IPS-20b (cell line): Measurements from ENCODE around the gene ZNF397.

Experiments
- H3K27ac ChIP-seq: one replicate; pipeline ENCODE4 v1.5.1; 2013; ENCODE audit warnings: low read length
- H3K27me3 ChIP-seq: 2 replicates; pipeline ENCODE4 v1.6.1; 2013; ENCODE audit warnings: mild to moderate bottlenecking, low read length, inconsistent platforms; ENCODE audit not compliant: insufficient read depth
- H3K36me3 ChIP-seq: 2 replicates; pipeline ENCODE4 v1.6.1; 2013; ENCODE audit warnings: low read depth, mild to moderate bottlenecking, inconsistent platforms, low read length, moderate library complexity; ENCODE audit not compliant: insufficient read depth
- H3K4me1 ChIP-seq: 2 replicates; pipeline ENCODE4 v1.6.1; 2013; ENCODE audit warnings: mild to moderate bottlenecking, control low read depth, inconsistent platforms, low read length, moderate library complexity; ENCODE audit not compliant: insufficient read depth
- H3K4me3 ChIP-seq: 2 replicates; pipeline ENCODE4 v1.5.1; 2013; ENCODE audit warnings: mild to moderate bottlenecking, low read length, inconsistent platforms
- H3K9ac ChIP-seq: 2 replicates; pipeline ENCODE4 v1.6.1; 2013; ENCODE audit warnings: low read depth, mild to moderate bottlenecking, inconsistent platforms, low read length, moderate library complexity
- H3K9me3 ChIP-seq: 2 replicates; pipeline ENCODE4 v1.6.1; 2013; ENCODE audit warnings: mild to moderate bottlenecking, low read depth, low read length, inconsistent platforms; ENCODE audit not compliant: insufficient read depth

Gene ZNF397

DNA sequence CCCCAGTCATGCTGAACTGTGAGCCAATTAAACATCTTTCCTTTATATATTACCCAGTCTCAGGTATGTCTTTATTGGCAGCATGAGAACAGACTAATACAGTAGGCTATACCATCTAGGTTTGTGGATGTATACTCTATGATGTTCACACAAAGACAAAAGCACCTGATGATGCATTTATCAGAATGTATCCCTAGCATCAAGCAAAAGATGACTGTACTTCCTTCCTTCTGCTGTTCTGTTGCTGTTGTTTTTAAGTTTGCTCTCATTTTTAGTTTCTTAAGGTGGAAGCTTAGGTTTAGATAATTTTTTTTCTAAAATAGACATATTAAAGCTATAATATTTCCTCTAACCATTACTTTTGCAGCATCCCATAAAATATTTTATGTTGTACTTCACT lies 36.8 kb downstream of the ZNF397 start:
- H3K4me1 ChIP-seq: no peaks in the 10 kb centered on the region
- no peak overlapping the region for H3K27ac ChIP-seq
- no peaks in the 10 kb centered on the region for H3K27me3 ChIP-seq
- H3K9me3 ChIP-seq: peaks cover 14% of the 10 kb centered on the region; the same call in 1 of the 2 replicates
- H3K4me3 ChIP-seq: no peak overlapping the region
- H3K36me3 ChIP-seq: no peaks in the 10 kb centered on the region; the same call in 1 of the 2 replicates
- no peak overlapping the region for H3K9ac ChIP-seq

DNA sequence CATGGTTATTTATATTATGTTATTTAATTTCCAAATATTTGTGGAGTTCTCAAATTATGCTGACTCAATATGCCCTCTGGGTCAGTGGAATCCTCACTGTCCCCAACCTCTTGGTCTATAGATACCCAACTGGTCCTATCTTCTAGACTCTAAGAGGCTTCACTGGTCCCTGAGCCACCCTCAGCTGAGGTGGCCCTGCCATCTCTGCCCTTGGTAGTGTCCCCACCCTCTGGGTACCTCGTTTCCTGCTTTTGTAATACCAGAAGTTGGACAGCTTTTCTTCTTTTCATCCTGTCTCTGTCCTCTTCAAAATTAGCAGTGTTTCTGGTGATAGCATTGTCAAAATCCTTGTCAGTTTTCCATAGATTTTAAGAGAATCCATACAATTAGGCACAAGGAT lies 37.3 kb downstream of the ZNF397 start:
- Histone ChIP-seq H3K4me1 (no peaks in the 10 kb centered on the region), H3K27ac (no peak overlapping the region), H3K4me3 (no peak overlapping the region), H3K9me3 (peaks cover 14% of the 10 kb centered on the region; the same call in 1 of the 2 replicates), H3K36me3 (no peaks in the 10 kb centered on the region; the same call in none of the 2 replicates), H3K9ac (no peak overlapping the region), H3K27me3 (no peaks in the 10 kb centered on the region)

DNA sequence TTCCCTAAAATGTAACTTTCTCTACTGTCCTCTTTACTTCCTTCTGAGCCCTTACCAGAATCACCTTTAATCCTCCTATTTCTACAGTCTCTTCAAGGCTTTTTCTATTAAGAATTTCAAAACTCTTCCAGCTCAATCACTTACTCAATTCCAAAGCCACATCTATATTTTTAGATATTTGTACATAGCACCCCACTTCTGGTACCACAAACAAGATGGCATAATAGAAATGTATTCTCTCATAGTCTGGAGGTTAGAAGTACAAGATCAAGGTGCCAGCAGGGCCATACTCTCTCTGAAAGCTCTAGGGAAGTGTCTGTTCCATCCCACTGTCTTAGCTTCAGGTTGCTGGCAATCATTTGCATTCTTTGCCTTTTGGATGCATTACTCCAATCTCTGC lies 38.1 kb downstream of the ZNF397 start:
- no peaks in the 10 kb centered on the region for H3K4me1 ChIP-seq
- no peak overlapping the region for H3K4me3 ChIP-seq
- H3K27me3 ChIP-seq: no peaks in the 10 kb centered on the region
- H3K36me3 ChIP-seq: peaks cover 7% of the 10 kb centered on the region
- no peak overlapping the region for H3K27ac ChIP-seq
- no peak overlapping the region for H3K9ac ChIP-seq
- peaks cover 22% of the 10 kb centered on the region for H3K9me3 ChIP-seq

DNA sequence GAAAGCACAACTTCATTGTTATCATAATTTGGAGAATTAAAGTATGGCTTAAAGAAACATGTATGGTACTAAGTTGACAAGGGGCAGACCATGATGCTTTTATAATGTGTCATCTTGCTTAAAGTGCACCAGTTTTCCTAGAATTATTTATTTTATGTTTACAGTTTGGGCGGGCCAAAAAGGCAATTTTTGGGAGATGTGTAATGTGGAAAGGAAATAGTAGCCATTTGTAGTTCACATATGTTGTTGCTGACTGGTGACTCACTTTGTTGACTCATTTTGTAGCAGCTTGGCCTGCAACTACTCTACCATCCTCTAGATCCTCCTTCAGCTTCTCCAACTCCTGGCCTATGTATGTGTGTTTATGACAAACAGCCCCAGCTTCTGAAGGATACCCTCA lies 41.5 kb downstream of the ZNF397 start:
- H3K36me3 ChIP-seq: peaks cover 17% of the 10 kb centered on the region
- H3K9ac ChIP-seq: no peak overlapping the region
- no peaks in the 10 kb centered on the region for H3K4me1 ChIP-seq
- no peaks in the 10 kb centered on the region for H3K27me3 ChIP-seq
- H3K27ac ChIP-seq: no peak overlapping the region
- H3K4me3 ChIP-seq: no peak overlapping the region
- peaks cover 33% of the 10 kb centered on the region for H3K9me3 ChIP-seq

DNA sequence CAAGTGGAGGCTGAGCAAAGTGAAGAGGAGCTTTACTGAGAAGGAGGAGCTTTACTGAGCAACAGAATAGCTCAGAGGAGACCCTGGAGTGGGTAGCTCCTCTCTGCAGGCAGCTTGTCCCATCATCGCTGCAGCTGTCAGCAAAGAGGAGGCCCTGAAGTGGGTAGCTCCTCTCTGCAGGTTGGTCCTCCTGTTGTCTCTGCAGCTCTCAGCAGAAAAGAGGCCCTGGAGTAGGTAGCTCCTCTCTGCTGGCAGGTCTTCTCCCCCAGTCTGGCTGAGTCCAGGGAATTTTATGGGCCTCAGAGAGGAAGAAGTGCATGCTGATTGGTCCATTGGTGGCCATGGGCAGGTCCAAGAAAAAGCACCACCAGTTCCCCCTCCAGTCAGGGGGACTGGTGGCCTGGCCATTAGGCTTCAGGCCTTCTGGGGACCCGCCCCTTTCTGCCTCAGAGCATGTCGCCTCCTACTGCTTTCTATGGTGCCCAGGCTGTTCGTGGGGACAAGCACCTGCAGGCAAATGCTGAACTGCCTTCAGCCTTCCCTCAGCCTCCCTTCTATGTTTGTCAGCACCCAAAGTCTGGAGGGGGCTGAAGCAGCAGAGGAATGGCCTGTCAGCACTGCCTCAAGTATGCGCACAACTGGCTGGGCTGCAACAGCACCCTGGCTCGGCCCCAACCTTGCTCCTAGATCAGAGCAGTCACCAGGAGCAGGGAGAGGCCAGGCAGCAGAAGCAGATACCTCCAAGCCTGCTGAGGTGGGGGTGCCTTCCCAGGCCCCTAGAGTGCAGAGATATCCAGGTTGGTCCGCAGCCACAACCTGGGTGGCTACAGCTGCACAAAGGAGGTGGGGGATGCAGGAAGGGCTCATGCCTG lies 43.3 kb downstream of the ZNF397 start:
- H3K4me1 ChIP-seq: no peaks in the 10 kb centered on the region
- no peak overlapping the region for H3K4me3 ChIP-seq
- no peak overlapping the region for H3K9ac ChIP-seq
- no peaks in the 10 kb centered on the region for H3K27me3 ChIP-seq
- peaks cover 17% of the 10 kb centered on the region for H3K36me3 ChIP-seq
- H3K27ac ChIP-seq: no peak overlapping the region
- H3K9me3 ChIP-seq: peaks cover 28% of the 10 kb centered on the region

DNA sequence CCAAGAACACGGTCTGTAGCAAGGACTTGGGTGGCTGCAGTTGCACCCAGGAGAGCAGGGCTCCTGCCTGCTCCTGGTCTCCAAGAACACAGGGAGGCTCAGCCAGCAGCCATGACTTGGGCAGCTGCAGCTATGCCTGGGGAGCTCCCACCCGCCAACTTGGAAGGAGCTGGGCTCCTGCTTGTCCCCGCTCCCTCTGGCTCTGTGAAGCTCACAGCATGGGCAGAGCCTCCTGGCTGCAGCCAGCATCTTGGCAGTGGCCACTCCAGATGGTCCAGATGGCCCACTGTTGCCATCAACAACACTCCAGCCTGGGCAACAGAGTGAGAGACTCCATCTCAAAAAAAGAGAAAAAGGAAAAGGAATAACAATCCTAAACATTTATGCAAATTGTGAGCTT lies 44.0 kb downstream of the ZNF397 start:
- Histone ChIP-seq H3K9me3 (peaks cover 23% of the 10 kb centered on the region), H3K36me3 (peaks cover 17% of the 10 kb centered on the region), H3K4me3 (no peak overlapping the region), H3K9ac (no peak overlapping the region), H3K27ac (no peak overlapping the region), H3K4me1 (no peaks in the 10 kb centered on the region), H3K27me3 (no peaks in the 10 kb centered on the region)

DNA sequence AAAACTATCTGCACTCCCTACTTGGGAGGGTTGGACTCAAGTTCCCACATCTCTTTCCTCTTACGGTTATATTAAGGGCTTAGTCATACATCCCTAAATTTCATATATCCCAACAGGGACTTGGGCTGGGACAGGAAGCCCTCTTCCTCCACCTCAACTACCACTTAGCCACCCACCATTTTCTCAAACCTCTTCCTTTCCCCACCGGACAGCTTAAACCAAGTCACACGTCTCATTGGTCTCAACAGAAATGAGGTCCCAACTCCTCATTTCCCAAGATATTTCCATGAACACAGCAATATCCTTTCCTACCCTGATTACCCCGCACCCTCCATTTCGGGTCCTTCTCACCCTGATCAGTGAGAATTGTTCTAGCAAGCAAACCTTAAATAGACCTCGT lies 48.5 kb downstream of the ZNF397 start:
- Histone ChIP-seq H3K27ac (peak overlapping the region; percentile 26), H3K9me3 (peaks cover 11% of the 10 kb centered on the region), H3K27me3 (no peaks in the 10 kb centered on the region)

DNA sequence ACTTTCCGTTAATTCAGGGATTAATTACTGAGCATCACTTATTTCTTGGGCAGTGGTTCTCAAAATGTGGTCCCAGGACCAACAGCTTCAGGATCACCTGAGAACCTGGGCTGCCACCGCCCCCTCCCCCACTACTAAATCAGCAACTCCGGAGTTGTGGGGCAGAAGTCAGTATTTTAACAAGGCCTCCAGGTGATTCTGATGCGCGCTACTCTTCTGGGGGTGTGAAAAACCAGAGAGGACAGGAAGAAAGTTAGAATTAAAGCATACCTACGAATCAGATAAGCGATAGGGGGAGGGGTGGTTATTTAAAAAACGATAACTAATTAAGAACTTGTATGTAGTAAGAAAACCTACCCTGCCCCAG lies 48.9 kb downstream of the ZNF397 start:
- H3K27ac ChIP-seq: peak overlapping the region; percentile 26
- peaks cover 7% of the 10 kb centered on the region; the same call in 1 of the 2 replicates for H3K4me1 ChIP-seq
- H3K36me3 ChIP-seq: peaks cover 22% of the 10 kb centered on the region
- H3K4me3 ChIP-seq: peak overlapping the region; percentile 97
- H3K27me3 ChIP-seq: no peaks in the 10 kb centered on the region
- peak overlapping the region; percentile 96; the same call in 1 of the 2 replicates for H3K9ac ChIP-seq
- H3K9me3 ChIP-seq: peaks cover 7% of the 10 kb centered on the region; the same call in 1 of the 2 replicates

More for the DNA sequence above, 48.5 kb downstream of the ZNF397 start:
- H3K9ac ChIP-seq: peak overlapping the region; percentile 96; the same call in 1 of the 2 replicates
- H3K36me3 ChIP-seq: peaks cover 23% of the 10 kb centered on the region
- peaks cover 7% of the 10 kb centered on the region; the same call in 1 of the 2 replicates for H3K4me1 ChIP-seq
- H3K4me3 ChIP-seq: peak overlapping the region; percentile 97

DNA sequence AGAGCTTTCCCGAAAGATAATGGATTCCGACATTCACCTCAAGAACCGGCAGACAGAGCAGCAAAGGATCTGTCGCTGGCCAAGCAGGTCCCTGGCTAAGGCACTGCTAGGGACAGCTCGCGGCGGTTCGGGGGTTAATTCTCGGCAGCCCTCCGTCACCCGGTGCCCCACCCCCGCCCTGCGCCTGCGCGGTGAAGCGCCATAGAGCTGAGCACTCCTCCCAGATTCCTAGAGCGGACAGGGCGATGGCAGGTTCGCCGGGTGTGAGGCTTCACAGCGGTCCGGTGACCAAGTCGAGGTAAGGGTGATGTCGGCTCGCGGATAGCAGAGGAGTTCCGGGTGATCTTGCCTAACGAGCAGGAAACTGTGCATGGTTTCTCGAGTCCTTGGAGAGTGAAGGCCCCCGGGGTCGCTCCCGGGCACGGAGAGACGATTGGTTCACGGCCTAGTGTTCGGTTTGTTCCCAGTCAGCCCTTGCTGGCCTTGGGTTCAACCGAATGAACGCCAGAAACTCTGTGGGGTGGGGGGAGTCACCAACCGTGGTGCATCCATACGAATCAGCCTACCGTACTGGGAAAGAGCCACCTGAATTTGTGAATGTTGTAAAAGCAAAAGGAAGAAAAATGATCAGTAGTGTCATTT lies 49.4 kb downstream of the ZNF397 start, which contains the start of gene ZSCAN30:
Gene ZSCAN30, minus strand, starts transcription at position 136 of the 642 bp plus-strand sequence. CDS start 25,877 bp downstream, outside the sequence.
- no peaks in the 10 kb centered on the region for H3K27me3 ChIP-seq
- H3K27ac ChIP-seq: peak within 1 kb of the TSS; percentile 93
- peak within 1 kb of the TSS; percentile 96 for H3K9ac ChIP-seq
- peaks cover 2% of the 10 kb centered on the region; the same call in 1 of the 2 replicates for H3K9me3 ChIP-seq
- peak within 1 kb of the TSS; percentile 97 for H3K4me3 ChIP-seq
- peaks cover 25% of the 10 kb centered on the region; the same call in 1 of the 2 replicates for H3K36me3 ChIP-seq
- peaks cover 7% of the 10 kb centered on the region; the same call in 1 of the 2 replicates for H3K4me1 ChIP-seq

DNA sequence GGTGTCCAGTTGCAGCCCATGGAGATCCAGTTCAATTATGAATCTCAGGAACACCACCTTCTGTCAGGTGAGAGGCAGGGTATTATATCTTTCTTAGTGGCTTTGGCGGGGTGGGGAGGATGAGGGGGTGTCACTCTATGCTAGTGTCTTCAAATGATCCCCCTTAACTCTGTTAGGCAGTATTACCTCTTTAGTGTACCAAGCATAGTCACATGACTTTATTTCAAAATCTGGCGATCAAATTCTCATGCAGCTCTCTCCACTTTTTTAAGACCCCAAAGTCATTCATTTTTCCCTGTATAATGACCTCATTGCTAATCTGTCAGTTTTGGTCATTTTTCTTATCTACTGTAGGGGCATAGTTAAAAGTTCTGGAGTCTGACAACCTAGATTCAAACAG lies 50.3 kb downstream of the ZNF397 start:
- Histone ChIP-seq H3K27me3 (no peaks in the 10 kb centered on the region), H3K9me3 (0 out of 2 replicates have a peak, but pooled peaks cover 2% of the 10 kb centered on the region), H3K27ac (no peak overlapping the region), H3K4me3 (peak overlapping the region; percentile 97), H3K9ac (peak overlapping the region; percentile 96; the same call in 1 of the 2 replicates), H3K4me1 (peaks cover 7% of the 10 kb centered on the region; the same call in 1 of the 2 replicates), H3K36me3 (peaks cover 30% of the 10 kb centered on the region; the same call in 1 of the 2 replicates)

DNA sequence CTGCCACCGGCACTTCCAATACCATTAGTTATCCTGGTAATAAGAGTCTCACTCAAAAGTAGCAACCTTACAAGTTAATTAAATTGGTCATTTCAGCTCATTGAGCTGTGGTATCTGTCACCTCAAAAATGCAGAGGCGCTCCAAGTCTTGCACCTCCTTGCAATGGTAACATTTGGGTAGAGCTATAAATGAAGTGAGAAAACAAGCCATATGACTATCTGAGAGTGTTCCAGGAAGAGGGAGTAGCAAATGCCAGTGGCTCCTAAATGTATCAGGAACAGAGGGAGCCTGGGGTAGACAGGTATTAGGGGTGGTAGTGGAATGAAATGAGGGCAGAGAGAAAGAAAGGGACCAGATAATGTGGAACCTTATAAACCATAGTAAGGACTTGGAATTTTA lies 55.2 kb downstream of the ZNF397 start:
- no peaks in the 10 kb centered on the region for H3K27me3 ChIP-seq
- no peak overlapping the region for H3K4me3 ChIP-seq
- peaks cover 51% of the 10 kb centered on the region; the same call in 1 of the 2 replicates for H3K36me3 ChIP-seq

More for the DNA sequence above, 55.2 kb downstream of the ZNF397 start:
- Histone ChIP-seq H3K4me1 (peaks cover 2% of the 10 kb centered on the region; the same call in 1 of the 2 replicates), H3K9me3 (peaks cover 11% of the 10 kb centered on the region; the same call in 1 of the 2 replicates), H3K9ac (no peak overlapping the region), H3K27ac (no peak overlapping the region)
